Tibial artery (tissue), 4 donors: Measurements from ENCODE around the gene LSR.

Experiments used
- DNase-seq, 2 donors: peaks; one replicate each; pipeline ENCODE4 v3.0.0-alpha.2; 2019
- H3K27ac ChIP-seq, 2 donors: fragments of 200-600 bp; sonication (generic) in 1 of 2; 1 replicate in 1 of 2; 2 replicates in 1 of 2; pipeline ENCODE4 v1.5.1; 2018 to 2019; ENCODE audit warnings: mild to moderate bottlenecking in 1 of 2
- H3K27me3 ChIP-seq, 2 donors: fragments of 200-600 bp; sonication (generic) in 1 of 2; one replicate each; pipeline versions ENCODE4 v1.5.1 to v1.6.0; 2016 to 2019
- H3K36me3 ChIP-seq, 3 donors: fragments of 200-600 bp; sonication (generic) in 2 of 3; one replicate each; pipeline ENCODE4 v1.5.1; 2016 to 2019; ENCODE audit warnings: mild to moderate bottlenecking in 2 of 3
- H3K4me1 ChIP-seq, 4 donors: fragments of 200-600 bp; sonication (generic) in 2 of 4; 1 replicate in 3 of 4; 2 replicates in 1 of 4; pipeline ENCODE4 v1.5.1; 2016 to 2019
- H3K4me3 ChIP-seq, 2 donors: fragments of 200-600 bp; sonication (generic) in 1 of 2; 1 replicate in 1 of 2; 2 replicates in 1 of 2; pipeline ENCODE4 v1.5.1; 2018 to 2019; ENCODE audit warnings: mild to moderate bottlenecking in 2 of 2
- H3K9me3 ChIP-seq, 3 donors: fragments of 200-600 bp; sonication (generic) in 1 of 3; one replicate each; pipeline ENCODE4 v1.5.1; 2016 to 2019
- intact Hi-C: fragments of 100-400 bp; cut with DNase I; formaldehyde crosslinking; loops from one replicate; pipeline ENCODE4 v1.15.0; 2023; ENCODE audit warnings: low total_unique reads
- TF ChIP-seq, protein P1 (sequence below), 2 experiments: fragments of 200-600 bp in 1 of 2; fragments of 450-650 bp in 1 of 2; IDR thresholded peaks; one replicate each; pipeline ENCODE4 v1.5.1; 2017 to 2019; ENCODE audit warnings: antibody characterized with exemption in 2 of 2, mild to moderate bottlenecking in 1 of 2, moderate library complexity in 1 of 2

Gene LSR

GRCh38 chr19:35268536-35269437, 20.0 kb downstream of the LSR start, which contains the start of gene USF2:
Gene USF2, plus strand, starts transcription at chr19:35268962. Its CDS starts 140 bp downstream, at chr19:35269102.
- Histone ChIP-seq H3K27me3 (no peaks in the 10 kb centered on the region), H3K27ac (peak within 1 kb of the TSS; percentile 93 to 98), H3K4me3 (peak within 1 kb of the TSS; percentile 74 to 89), H3K9me3 (no peaks in the 10 kb centered on the region), H3K36me3 (peaks cover 20 to 40% (median 36%) of the 10 kb centered on the region in 3 donors), H3K4me1 (peaks cover 0 to 40% (median 20%) of the 10 kb centered on the region in 4 donors)
- peak; percentile 69 to 84 for DNase-seq
- TF ChIP-seq, protein P1, sequence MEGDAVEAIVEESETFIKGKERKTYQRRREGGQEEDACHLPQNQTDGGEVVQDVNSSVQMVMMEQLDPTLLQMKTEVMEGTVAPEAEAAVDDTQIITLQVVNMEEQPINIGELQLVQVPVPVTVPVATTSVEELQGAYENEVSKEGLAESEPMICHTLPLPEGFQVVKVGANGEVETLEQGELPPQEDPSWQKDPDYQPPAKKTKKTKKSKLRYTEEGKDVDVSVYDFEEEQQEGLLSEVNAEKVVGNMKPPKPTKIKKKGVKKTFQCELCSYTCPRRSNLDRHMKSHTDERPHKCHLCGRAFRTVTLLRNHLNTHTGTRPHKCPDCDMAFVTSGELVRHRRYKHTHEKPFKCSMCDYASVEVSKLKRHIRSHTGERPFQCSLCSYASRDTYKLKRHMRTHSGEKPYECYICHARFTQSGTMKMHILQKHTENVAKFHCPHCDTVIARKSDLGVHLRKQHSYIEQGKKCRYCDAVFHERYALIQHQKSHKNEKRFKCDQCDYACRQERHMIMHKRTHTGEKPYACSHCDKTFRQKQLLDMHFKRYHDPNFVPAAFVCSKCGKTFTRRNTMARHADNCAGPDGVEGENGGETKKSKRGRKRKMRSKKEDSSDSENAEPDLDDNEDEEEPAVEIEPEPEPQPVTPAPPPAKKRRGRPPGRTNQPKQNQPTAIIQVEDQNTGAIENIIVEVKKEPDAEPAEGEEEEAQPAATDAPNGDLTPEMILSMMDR (IDR thresholded peaks at IDR 0.05), result no peak
- intact Hi-C loops, result loop anchor here (5.0 kb wide), 1 partner anchor 131 kb away; the partner anchor contains the start of genes FXYD1 and LGI4

DNA sequence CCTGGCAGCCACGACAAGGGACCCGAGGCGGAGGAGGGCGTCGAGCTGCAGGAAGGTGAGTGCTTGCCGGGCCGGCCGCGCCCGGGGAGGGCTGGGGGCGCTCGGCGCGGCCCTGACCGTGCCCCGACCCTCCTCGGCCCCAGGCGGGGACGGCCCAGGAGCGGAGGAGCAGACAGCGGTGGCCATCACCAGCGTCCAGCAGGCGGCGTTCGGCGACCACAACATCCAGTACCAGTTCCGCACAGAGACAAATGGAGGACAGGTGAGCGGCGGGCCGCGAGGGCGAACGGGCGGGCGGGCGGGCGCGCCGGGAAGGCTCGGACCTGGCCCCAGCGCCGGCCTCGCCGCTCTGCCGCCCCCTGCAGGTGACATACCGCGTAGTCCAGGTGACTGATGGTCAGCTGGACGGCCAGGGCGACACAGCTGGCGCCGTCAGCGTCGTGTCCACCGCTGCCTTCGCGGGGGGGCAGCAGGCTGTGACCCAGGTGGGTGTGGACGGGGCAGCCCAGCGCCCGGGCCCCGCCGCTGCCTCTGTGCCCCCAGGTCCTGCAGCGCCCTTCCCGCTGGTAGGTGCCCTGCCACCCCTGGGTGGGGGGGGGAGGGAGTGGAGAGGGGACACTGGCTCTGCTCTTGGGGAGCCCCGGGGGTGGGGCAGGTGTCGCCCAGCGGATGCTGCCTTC, 20.8 kb downstream of the LSR start:
- Histone ChIP-seq H3K9me3 (no peaks in the 10 kb centered on the region), H3K4me1 (peaks cover 0 to 37% (median 20%) of the 10 kb centered on the region in 4 donors), H3K27me3 (no peaks in the 10 kb centered on the region), H3K4me3 (peak overlapping the region; percentile 74 to 89), H3K27ac (peak overlapping the region; percentile 93 to 98), H3K36me3 (peaks cover 28 to 48% (median 44%) of the 10 kb centered on the region in 3 donors)
- TF ChIP-seq, protein P1 (IDR thresholded peaks at IDR 0.05), result peak; percentile 55 to 66
- peak; percentile 85 to 92 for DNase-seq
- intact Hi-C loops, result loop anchor here (5.0 to 10.0 kb wide), 3 partner anchors 132 to 223 kb away; partner anchors contain the start of genes FXYD1, KRTDAP and LGI4

DNA sequence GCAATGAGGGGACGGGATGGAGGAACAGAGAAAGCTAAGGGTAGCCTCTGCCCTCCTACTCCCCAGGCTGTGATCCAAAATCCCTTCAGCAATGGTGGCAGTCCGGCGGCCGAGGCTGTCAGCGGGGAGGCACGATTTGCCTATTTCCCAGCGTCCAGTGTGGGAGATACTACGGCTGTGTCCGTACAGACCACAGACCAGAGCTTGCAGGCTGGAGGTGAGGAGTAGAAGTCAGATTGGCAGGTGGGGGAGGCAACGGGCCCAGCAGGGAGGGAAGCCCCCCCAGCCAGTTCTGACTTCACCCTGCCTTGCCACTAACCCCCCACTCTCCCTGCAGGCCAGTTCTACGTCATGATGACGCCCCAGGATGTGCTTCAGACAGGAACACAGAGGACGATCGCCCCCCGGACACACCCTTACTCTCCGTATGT, 21.6 kb downstream of the LSR start:
- Histone ChIP-seq H3K36me3 (peaks cover 34 to 56% (median 48%) of the 10 kb centered on the region in 3 donors), H3K27ac (peak overlapping the region in 1 of 2 donors; percentile 98), H3K4me1 (peaks cover 0 to 32% (median 20%) of the 10 kb centered on the region in 4 donors), H3K27me3 (no peaks in the 10 kb centered on the region), H3K9me3 (no peaks in the 10 kb centered on the region), H3K4me3 (no peak overlapping the region)
- TF ChIP-seq, protein P1 (IDR thresholded peaks at IDR 0.05), result no peak
- no peak for DNase-seq
- intact Hi-C loops, result loop anchor here (5.0 to 10.0 kb wide), 2 partner anchors 206 to 222 kb away; partner anchors contain the start of gene KRTDAP

DNA sequence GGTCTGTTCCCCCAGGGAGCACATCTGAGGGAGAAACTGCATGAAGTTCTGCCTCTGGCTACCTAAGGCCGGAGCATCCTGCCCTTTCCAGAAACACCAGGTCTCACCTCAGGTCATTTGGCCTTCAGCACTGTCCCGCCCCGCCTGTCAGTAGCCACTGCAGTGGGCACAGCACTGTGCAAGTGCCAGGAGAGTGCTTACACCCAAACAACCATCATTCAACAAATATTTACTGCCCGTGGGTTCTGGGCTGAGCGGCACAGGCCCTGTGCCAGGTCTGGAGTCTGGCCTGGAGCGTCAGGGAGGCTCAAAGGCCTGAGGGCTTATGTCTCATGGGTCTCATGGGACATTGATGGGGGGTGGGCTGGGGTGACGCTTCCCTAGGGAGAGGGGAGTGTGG, 22.7 kb downstream of the LSR start:
- intact Hi-C loops, result loop anchor here (5.0 to 10.0 kb wide), 2 partner anchors 207 to 221 kb away; partner anchors contain the start of gene KRTDAP
- TF ChIP-seq, protein P1 (IDR thresholded peaks at IDR 0.05), result no peak
- no peak for DNase-seq
- Histone ChIP-seq H3K36me3 (peaks cover 44 to 65% (median 54%) of the 10 kb centered on the region in 3 donors), H3K9me3 (no peaks in the 10 kb centered on the region), H3K27ac (no peak overlapping the region), H3K4me3 (no peak overlapping the region), H3K4me1 (peaks cover 0 to 20% (median 15%) of the 10 kb centered on the region in 4 donors), H3K27me3 (no peaks in the 10 kb centered on the region)

- no peak overlapping the region for H3K4me3 ChIP-seq
- H3K36me3 ChIP-seq, result peaks cover 49 to 72% (median 60%) of the 10 kb centered on the region in 3 donors
- no peaks in the 10 kb centered on the region for H3K9me3 ChIP-seq
- H3K27ac ChIP-seq, result no peak overlapping the region
- TF ChIP-seq, protein P1 (IDR thresholded peaks at IDR 0.05), result no peak
- no peaks in the 10 kb centered on the region for H3K27me3 ChIP-seq
- DNase-seq, result peak in 1 of 2 donors; percentile 60
- peaks cover 0 to 13% (median 9%) of the 10 kb centered on the region in 4 donors for H3K4me1 ChIP-seq
- intact Hi-C loops, result loop anchor here (5.0 to 10.0 kb wide), 2 partner anchors 207 to 220 kb away; partner anchors contain the start of gene KRTDAP
These were observed 23.4 kb downstream of the LSR start for GRCh38 chr19:35272122-35272719.
